Testis (tissue), 2 donors: ENCODE measurements around the gene GUK1.

Experiments used
- CTCF ChIP-seq, 3 experiments: fragments of 450-650 bp in 2 of 3; fragments of 200-600 bp in 1 of 3; sonication (generic) in 1 of 3; IDR thresholded peaks; one replicate each; pipeline ENCODE4 v1.5.1; 2016 to 2019; ENCODE audit warnings: antibody characterized with exemption in 3 of 3, mild to moderate bottlenecking in 2 of 3, moderate library complexity in 1 of 3
- POLR2A ChIP-seq: fragments of 450-650 bp; IDR thresholded peaks from one replicate; pipeline ENCODE4 v1.6.1; 2017; ENCODE audit warnings: antibody characterized with exemption, mild to moderate bottlenecking, moderate library complexity

- TF ChIP-seq CTCF (IDR thresholded peaks at IDR 0.05), result no peak
- no peak for TF ChIP-seq POLR2A
These were observed 4.3 kb downstream of the GUK1 start for GRCh38 chr1:228144193-228144992.
